K562 (cell line): ENCODE results near the gene RELCH. TPM values are rescaled to one million over a fixed set of nuclear protein-coding genes. Genes with fewer than 3 reads are reported as not detected.

Source experiments
- CHCHD3 ChIP-seq: fragments of 250-450 bp; sonication (Bioruptor Pico); IDR thresholded peaks from 2 replicates; pipeline ENCODE4 v2.1.2; 2022; ENCODE audit warnings: mild to moderate bottlenecking
- HDAC6 ChIP-seq: IDR thresholded peaks from 2 replicates; pipeline ENCODE4 v1.6.1; 2012; ENCODE audit warnings: low read depth, mild to moderate bottlenecking, control low read depth, inconsistent platforms, low read length, moderate library complexity
- RBBP5 ChIP-seq: fragments of 200-600 bp; sonication (generic); IDR thresholded peaks from 2 replicates; pipeline ENCODE4 v1.6.1; 2012; ENCODE audit warnings: borderline replicate concordance, mild to moderate bottlenecking, low read length, control low read depth, inconsistent platforms; ENCODE audit not compliant: insufficient read depth, poor library complexity, severe bottlenecking
- SMARCC2 ChIP-seq: fragments of 450-650 bp; IDR thresholded peaks from 2 replicates; pipeline ENCODE4 v1.6.1; 2017; ENCODE audit warnings: antibody characterized with exemption, moderate library complexity, mild to moderate bottlenecking, low read depth
- SREBF1 ChIP-seq: fragments of 150-350 bp; IDR thresholded peaks from 2 replicates; pipeline ENCODE4 v1.6.1; 2014; ENCODE audit warnings: antibody characterized with exemption, low read depth, low read length, borderline replicate concordance
- ZC3H8 ChIP-seq: fragments of 450-650 bp; IDR thresholded peaks from 2 replicates; pipeline ENCODE4 v1.6.1; 2017
- ZNF175 ChIP-seq: fragments of 200-800 bp; sonication (Bioruptor generic); IDR thresholded peaks from 2 replicates; pipeline ENCODE4 v1.6.1; 2016; ENCODE audit warnings: low read depth, mild to moderate bottlenecking, missing genetic modification characterization, missing compliant biosample characterization
- ZNF232 ChIP-seq: sonication (generic); formaldehyde crosslinking; IDR thresholded peaks from 2 replicates; pipeline ENCODE4 v1.8.0; 2022; ENCODE audit warnings: mild to moderate bottlenecking, missing genetic modification reagents
- polyA plus RNA-seq, 8 experiments: library from polyadenylated mRNA; depleted of rRNA in 4 of 8; stranded (reverse) in 5 of 8; unstranded in 3 of 8; fragments of >200 nt; fragmentation: Nextera tagmentation in 2 of 8; fragmentation: Illumina TruSeq in 1 of 8; extraction: Ambion mirVana in 2 of 8; extraction: Trizol in 1 of 8; gene quantifications; 2 replicates each; pipeline versions ENCODE4 v1.2.1 to v1.2.3, GENCODE V29; 2011 to 2014; ENCODE audit warnings: inconsistent platforms in 1 of 8, missing spikeins in 1 of 8
- total RNA-seq, 7 experiments: library from RNA; depleted of rRNA in 6 of 7; stranded (reverse); fragments of >200 nt in 6 of 7; fragmentation: Illumina TruSeq in 2 of 7; extraction: Trizol in 2 of 7; gene quantifications; 2 replicates each; pipeline versions ENCODE4 v1.2.1 to v1.2.3, GENCODE V29; 2011 to 2021; ENCODE audit warnings: low replicate concordance in 1 of 7
- TF ChIP-seq, protein P1 (sequence below): fragments of 250-450 bp; sonication (Bioruptor Pico); IDR thresholded peaks from 2 replicates; pipeline ENCODE4 v1.9.0; 2021; ENCODE audit warnings: mild to moderate bottlenecking
- TF ChIP-seq, protein P2 (sequence below): fragments of 450-650 bp; IDR thresholded peaks from 2 replicates; pipeline ENCODE4 v1.6.1; 2017; ENCODE audit warnings: antibody characterized with exemption
- TF ChIP-seq, protein P3 (sequence below): sonication (generic); formaldehyde crosslinking; IDR thresholded peaks from 2 replicates; pipeline ENCODE4 v1.8.1; 2023; ENCODE audit warnings: mild to moderate bottlenecking, missing genetic modification reagents
- TF ChIP-seq, protein P4 (sequence below): fragments of 250-450 bp; sonication (Bioruptor Pico); IDR thresholded peaks from 2 replicates; pipeline ENCODE4 v1.8.0; 2022; ENCODE audit warnings: moderate library complexity, mild to moderate bottlenecking, inconsistent platforms
- TF ChIP-seq, protein P5 (sequence below): IDR thresholded peaks from 3 replicates; pipeline ENCODE4 v1.6.1; 2011; ENCODE audit warnings: borderline replicate concordance, mild to moderate bottlenecking, moderate library complexity; ENCODE audit not compliant: insufficient read length; ENCODE audit errors: extremely low read depth
- TF ChIP-seq, protein P6 (sequence below): fragments of 250-450 bp; sonication (Bioruptor Pico); IDR thresholded peaks from 2 replicates; pipeline ENCODE4 v1.4.0; 2020; ENCODE audit warnings: borderline replicate concordance
- TF ChIP-seq, protein P7 (sequence below): IDR thresholded peaks from 2 replicates; pipeline ENCODE4 v1.6.1; 2016; ENCODE audit warnings: missing genetic modification characterization, missing compliant biosample characterization

The RELCH gene
- total and polyA plus RNA-seq, 9 of the 15 experiments (the other 6 are each of a cell fraction or from before 2014, with no cell fraction given) = 1.4 to 13.6 (median 7.6) TPM

DNA sequence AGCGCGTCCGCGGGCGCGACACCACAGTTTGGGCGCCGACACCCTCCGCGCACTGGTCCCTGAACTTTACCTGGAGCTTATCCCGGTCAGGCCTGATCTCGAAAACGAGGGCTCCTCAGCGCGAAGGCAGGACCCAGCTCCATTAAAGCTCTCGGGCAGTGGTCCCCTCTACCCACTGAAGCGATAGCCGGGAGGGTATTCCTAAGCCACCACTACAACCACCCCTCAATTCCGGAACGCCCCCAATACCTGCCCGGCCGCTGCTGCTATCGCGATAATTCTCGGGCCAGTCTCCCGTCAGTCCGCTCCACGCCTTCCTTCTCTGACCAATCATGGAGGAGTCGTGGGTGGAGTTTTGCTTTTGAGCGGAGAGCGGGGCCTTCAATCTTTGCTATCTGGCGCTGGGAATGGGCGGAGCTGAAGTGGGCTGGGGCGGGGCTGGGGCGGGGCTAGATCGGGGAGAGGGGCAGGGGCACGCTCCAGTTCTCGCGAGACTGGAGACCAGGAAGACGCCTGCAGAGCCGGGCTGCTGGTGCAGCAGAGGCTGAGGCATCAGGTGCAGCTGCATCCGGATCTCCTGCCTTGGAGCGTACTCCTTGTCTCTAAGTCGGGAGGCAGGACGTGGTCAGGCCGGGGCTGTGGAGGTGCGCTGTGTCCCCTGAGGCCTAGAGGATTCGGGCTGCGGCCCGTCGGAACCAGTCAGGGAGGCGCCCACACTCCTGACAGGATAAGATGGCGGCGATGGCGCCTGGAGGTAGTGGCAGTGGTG lies at the start of gene RELCH, which contains the start of gene PIGN (continued):
- TF ChIP-seq, protein P1, sequence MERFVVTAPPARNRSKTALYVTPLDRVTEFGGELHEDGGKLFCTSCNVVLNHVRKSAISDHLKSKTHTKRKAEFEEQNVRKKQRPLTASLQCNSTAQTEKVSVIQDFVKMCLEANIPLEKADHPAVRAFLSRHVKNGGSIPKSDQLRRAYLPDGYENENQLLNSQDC = no peak
- TF ChIP-seq, protein P2, sequence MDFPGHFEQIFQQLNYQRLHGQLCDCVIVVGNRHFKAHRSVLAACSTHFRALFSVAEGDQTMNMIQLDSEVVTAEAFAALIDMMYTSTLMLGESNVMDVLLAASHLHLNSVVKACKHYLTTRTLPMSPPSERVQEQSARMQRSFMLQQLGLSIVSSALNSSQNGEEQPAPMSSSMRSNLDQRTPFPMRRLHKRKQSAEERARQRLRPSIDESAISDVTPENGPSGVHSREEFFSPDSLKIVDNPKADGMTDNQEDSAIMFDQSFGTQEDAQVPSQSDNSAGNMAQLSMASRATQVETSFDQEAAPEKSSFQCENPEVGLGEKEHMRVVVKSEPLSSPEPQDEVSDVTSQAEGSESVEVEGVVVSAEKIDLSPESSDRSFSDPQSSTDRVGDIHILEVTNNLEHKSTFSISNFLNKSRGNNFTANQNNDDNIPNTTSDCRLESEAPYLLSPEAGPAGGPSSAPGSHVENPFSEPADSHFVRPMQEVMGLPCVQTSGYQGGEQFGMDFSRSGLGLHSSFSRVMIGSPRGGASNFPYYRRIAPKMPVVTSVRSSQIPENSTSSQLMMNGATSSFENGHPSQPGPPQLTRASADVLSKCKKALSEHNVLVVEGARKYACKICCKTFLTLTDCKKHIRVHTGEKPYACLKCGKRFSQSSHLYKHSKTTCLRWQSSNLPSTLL = no peak
- TF ChIP-seq SREBF1 (no peak), ZNF232 (CRISPR knock-in tag) (no peak), ZC3H8 (no peak), CHCHD3 (CRISPR knock-in tag) (no peak), HDAC6 (no peak), RBBP5 (peak; percentile 78), ZNF175 (CRISPR knock-in tag) (no peak), SMARCC2 (no peak)
- TF ChIP-seq, protein P3, sequence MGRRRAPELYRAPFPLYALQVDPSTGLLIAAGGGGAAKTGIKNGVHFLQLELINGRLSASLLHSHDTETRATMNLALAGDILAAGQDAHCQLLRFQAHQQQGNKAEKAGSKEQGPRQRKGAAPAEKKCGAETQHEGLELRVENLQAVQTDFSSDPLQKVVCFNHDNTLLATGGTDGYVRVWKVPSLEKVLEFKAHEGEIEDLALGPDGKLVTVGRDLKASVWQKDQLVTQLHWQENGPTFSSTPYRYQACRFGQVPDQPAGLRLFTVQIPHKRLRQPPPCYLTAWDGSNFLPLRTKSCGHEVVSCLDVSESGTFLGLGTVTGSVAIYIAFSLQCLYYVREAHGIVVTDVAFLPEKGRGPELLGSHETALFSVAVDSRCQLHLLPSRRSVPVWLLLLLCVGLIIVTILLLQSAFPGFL = no peak
- TF ChIP-seq, protein P4, sequence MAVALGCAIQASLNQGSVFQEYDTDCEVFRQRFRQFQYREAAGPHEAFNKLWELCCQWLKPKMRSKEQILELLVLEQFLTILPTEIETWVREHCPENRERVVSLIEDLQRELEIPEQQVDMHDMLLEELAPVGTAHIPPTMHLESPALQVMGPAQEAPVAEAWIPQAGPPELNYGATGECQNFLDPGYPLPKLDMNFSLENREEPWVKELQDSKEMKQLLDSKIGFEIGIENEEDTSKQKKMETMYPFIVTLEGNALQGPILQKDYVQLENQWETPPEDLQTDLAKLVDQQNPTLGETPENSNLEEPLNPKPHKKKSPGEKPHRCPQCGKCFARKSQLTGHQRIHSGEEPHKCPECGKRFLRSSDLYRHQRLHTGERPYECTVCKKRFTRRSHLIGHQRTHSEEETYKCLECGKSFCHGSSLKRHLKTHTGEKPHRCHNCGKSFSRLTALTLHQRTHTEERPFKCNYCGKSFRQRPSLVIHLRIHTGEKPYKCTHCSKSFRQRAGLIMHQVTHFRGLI (CRISPR knock-in tag) = no peak
- TF ChIP-seq, protein P5, sequence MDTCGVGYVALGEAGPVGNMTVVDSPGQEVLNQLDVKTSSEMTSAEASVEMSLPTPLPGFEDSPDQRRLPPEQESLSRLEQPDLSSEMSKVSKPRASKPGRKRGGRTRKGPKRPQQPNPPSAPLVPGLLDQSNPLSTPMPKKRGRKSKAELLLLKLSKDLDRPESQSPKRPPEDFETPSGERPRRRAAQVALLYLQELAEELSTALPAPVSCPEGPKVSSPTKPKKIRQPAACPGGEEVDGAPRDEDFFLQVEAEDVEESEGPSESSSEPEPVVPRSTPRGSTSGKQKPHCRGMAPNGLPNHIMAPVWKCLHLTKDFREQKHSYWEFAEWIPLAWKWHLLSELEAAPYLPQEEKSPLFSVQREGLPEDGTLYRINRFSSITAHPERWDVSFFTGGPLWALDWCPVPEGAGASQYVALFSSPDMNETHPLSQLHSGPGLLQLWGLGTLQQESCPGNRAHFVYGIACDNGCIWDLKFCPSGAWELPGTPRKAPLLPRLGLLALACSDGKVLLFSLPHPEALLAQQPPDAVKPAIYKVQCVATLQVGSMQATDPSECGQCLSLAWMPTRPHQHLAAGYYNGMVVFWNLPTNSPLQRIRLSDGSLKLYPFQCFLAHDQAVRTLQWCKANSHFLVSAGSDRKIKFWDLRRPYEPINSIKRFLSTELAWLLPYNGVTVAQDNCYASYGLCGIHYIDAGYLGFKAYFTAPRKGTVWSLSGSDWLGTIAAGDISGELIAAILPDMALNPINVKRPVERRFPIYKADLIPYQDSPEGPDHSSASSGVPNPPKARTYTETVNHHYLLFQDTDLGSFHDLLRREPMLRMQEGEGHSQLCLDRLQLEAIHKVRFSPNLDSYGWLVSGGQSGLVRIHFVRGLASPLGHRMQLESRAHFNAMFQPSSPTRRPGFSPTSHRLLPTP = no peak
- TF ChIP-seq, protein P6, sequence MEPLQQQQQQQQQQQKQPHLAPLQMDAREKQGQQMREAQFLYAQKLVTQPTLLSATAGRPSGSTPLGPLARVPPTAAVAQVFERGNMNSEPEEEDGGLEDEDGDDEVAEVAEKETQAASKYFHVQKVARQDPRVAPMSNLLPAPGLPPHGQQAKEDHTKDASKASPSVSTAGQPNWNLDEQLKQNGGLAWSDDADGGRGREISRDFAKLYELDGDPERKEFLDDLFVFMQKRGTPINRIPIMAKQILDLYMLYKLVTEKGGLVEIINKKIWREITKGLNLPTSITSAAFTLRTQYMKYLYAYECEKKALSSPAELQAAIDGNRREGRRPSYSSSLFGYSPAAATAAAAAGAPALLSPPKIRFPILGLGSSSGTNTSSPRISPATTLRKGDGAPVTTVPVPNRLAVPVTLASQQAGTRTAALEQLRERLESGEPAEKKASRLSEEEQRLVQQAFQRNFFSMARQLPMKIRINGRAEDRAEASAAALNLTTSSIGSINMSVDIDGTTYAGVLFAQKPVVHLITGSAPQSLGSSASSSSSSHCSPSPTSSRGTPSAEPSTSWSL = no peak
- TF ChIP-seq, protein P7, sequence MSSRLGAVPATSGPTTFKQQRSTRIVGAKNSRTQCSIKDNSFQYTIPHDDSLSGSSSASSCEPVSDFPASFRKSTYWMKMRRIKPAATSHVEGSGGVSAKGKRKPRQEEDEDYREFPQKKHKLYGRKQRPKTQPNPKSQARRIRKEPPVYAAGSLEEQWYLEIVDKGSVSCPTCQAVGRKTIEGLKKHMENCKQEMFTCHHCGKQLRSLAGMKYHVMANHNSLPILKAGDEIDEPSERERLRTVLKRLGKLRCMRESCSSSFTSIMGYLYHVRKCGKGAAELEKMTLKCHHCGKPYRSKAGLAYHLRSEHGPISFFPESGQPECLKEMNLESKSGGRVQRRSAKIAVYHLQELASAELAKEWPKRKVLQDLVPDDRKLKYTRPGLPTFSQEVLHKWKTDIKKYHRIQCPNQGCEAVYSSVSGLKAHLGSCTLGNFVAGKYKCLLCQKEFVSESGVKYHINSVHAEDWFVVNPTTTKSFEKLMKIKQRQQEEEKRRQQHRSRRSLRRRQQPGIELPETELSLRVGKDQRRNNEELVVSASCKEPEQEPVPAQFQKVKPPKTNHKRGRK (tag) = no peak
